Parathyroid adenoma (tissue), 2 donors: ENCODE data around the gene CMPK1.

Source experiments
- H2AFZ ChIP-seq: fragments of 300-600 bp; sonication (generic); one replicate; pipeline ENCODE4 v1.7.0; 2017; ENCODE audit warnings: antibody characterized with exemption, mild to moderate bottlenecking
- H3K27ac ChIP-seq: fragments of 300-600 bp; sonication (generic); one replicate; pipeline ENCODE4 v1.7.0; 2017
- H3K27me3 ChIP-seq: fragments of 300-600 bp; sonication (generic); one replicate; pipeline ENCODE4 v1.7.0; 2017; ENCODE audit warnings: low read length; ENCODE audit not compliant: control insufficient read depth, insufficient read depth
- H3K36me3 ChIP-seq: fragments of 300-600 bp; sonication (generic); one replicate; pipeline ENCODE4 v1.7.0; 2017; ENCODE audit warnings: low read length; ENCODE audit not compliant: control insufficient read depth, insufficient read depth
- H3K4me1 ChIP-seq: fragments of 300-600 bp; sonication (generic); one replicate; pipeline ENCODE4 v1.7.0; 2017; ENCODE audit warnings: control low read depth
- H3K4me2 ChIP-seq: fragments of 300-600 bp; sonication (generic); one replicate; pipeline ENCODE4 v1.7.0; 2017; ENCODE audit warnings: low read length
- H3K4me3 ChIP-seq: fragments of 300-600 bp; sonication (generic); one replicate; pipeline ENCODE4 v1.7.0; 2017; ENCODE audit warnings: low read depth, low read length
- H3K79me2 ChIP-seq: fragments of 300-600 bp; sonication (generic); one replicate; pipeline ENCODE4 v1.7.0; 2017; ENCODE audit warnings: control low read depth
- H3K9ac ChIP-seq: fragments of 300-600 bp; sonication (generic); one replicate; pipeline ENCODE4 v1.7.0; 2017; ENCODE audit warnings: mild to moderate bottlenecking
- H3K9me3 ChIP-seq: fragments of 300-600 bp; sonication (generic); one replicate; pipeline ENCODE4 v1.7.0; 2017; ENCODE audit warnings: low read length; ENCODE audit not compliant: control insufficient read depth
- CTCF ChIP-seq: fragments of 300-600 bp; sonication (generic); IDR thresholded peaks from one replicate; pipeline ENCODE4 v1.7.0; 2017; ENCODE audit warnings: antibody characterized with exemption, mild to moderate bottlenecking
- donor health status: primary hyperparathyroidism.

The CMPK1 gene

GRCh38 chr1:47395433-47395832 is 61.8 kb downstream of the CMPK1 start:
- Histone ChIP-seq H3K9ac (no peak overlapping the region), H3K4me3 (no peak overlapping the region), H2AFZ (no peak overlapping the region), H3K79me2 (no peaks in the 10 kb centered on the region), H3K9me3 (no peaks in the 10 kb centered on the region), H3K4me2 (no peak overlapping the region), H3K36me3 (no peaks in the 10 kb centered on the region), H3K4me1 (no peaks in the 10 kb centered on the region), H3K27ac (no peak overlapping the region), H3K27me3 (no peaks in the 10 kb centered on the region)
- TF ChIP-seq CTCF = no peak

- Histone ChIP-seq H2AFZ (no peak overlapping the region), H3K79me2 (no peaks in the 10 kb centered on the region), H3K9ac (no peak overlapping the region), H3K27me3 (no peaks in the 10 kb centered on the region), H3K9me3 (no peaks in the 10 kb centered on the region), H3K4me1 (no peaks in the 10 kb centered on the region), H3K4me2 (no peak overlapping the region), H3K27ac (no peak overlapping the region), H3K4me3 (no peak overlapping the region), H3K36me3 (no peaks in the 10 kb centered on the region)
- TF ChIP-seq CTCF = no peak
Measured at GRCh38 chr1:47396671-47397196, 63.1 kb downstream of the CMPK1 start.

GRCh38 chr1:47399138-47399845 is 65.7 kb downstream of the CMPK1 start:
- no peak overlapping the region for H3K4me2 ChIP-seq
- H3K4me1 ChIP-seq = no peaks in the 10 kb centered on the region
- H3K27me3 ChIP-seq = no peaks in the 10 kb centered on the region
- no peak overlapping the region for H2AFZ ChIP-seq
- H3K9ac ChIP-seq = no peak overlapping the region
- no peak for TF ChIP-seq CTCF
- H3K79me2 ChIP-seq = no peaks in the 10 kb centered on the region
- no peak overlapping the region for H3K4me3 ChIP-seq
- no peaks in the 10 kb centered on the region for H3K9me3 ChIP-seq
- H3K36me3 ChIP-seq = no peaks in the 10 kb centered on the region
- H3K27ac ChIP-seq = no peak overlapping the region

- Histone ChIP-seq H3K36me3 (no peaks in the 10 kb centered on the region), H3K4me2 (no peak overlapping the region), H3K4me1 (no peaks in the 10 kb centered on the region), H3K27me3 (no peaks in the 10 kb centered on the region), H3K9me3 (no peaks in the 10 kb centered on the region), H3K9ac (no peak overlapping the region), H3K27ac (no peak overlapping the region), H3K79me2 (no peaks in the 10 kb centered on the region), H2AFZ (no peak overlapping the region), H3K4me3 (no peak overlapping the region)
- TF ChIP-seq CTCF = no peak
Measured at GRCh38 chr1:47399846-47400155, 66.2 kb downstream of the CMPK1 start.

- TF ChIP-seq CTCF = no peak
- Histone ChIP-seq H3K79me2 (no peaks in the 10 kb centered on the region), H3K4me1 (no peaks in the 10 kb centered on the region), H3K9ac (no peak overlapping the region), H3K27me3 (no peaks in the 10 kb centered on the region), H3K27ac (no peak overlapping the region), H3K36me3 (no peaks in the 10 kb centered on the region), H2AFZ (no peak overlapping the region), H3K9me3 (no peaks in the 10 kb centered on the region), H3K4me2 (no peak overlapping the region), H3K4me3 (no peak overlapping the region)
Measured at GRCh38 chr1:47401761-47402160, 68.2 kb downstream of the CMPK1 start.
